Activated effector memory CD4-positive, alpha-beta T cell treated with Interleukin-2 at 50 U/mL for 16 hours (primary cell): ENCODE measurements around the gene KRTAP5-10.
"Not testable (repeated sequence)": the region's sequence is repeated elsewhere in the genome, so short reads cannot be mapped to it uniquely, and the experiment has no call there.

Experiments used
- DNase-seq: peaks from one replicate; pipeline ENCODE4 v3.0.0-alpha.2; 2020

Gene KRTAP5-10

DNA sequence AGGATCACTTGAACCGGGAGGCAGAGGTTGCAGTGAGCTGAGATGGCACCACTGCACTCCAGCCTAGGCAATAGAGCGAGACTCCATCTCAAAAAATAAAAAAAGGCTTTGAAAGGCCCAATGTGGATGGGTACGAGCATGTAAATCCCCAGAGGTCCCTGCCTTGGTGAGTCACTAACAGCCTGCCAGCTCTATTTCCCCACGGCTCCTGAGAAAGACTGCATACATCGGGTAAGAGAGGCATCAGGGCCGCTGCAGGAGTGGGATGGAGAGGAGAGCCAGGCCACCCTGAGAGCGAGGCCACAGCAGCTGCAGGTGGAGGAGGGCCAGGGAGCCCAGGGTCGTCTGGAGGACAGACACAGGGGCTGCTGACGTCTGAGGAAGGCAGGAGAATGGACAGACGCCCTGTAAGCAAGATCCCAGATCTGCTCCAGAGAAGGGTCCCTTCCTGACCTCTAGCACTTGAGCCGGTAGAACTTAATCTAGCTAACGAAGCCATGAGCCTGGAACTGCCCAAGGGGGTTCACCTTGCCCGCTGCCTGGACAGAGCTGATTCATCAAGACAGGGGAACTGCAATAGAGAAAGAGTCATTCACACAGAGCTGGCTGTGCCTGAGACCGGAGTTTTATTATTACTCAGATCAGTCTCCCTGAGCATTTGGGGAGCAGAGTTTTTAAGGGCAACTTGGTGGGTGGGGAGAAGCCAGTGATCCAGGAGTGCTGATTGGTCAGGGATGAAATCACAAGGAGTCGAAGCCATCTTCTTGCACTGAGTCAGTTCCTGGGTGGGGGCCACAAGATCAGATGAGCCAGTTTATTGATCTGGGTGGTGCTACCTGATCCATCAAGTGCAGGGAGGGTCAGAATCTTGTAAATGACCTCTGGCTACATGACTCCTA lies 22.2 kb upstream of the KRTAP5-10 start:
- DNase-seq = no peak

DNA sequence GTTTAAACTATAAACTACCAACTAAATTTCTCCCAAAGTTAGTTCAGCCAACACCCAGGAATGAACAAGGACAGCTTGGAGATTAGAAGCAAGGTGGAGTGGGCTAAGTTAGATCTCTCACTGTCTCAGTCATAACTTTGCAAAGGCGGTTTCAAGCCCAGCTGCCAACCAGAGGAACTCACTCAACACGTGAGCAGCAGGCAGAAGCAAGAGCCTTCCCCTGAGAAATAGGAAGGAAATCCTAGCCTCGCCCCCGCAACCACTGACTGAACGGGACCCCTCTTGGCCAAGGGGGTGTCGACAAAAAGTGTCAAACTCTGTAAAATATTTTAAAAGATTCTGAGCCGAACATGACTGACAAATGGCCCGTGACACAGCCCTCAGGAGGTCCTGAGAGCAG lies 21.5 kb upstream of the KRTAP5-10 start:
- no peak for DNase-seq

DNA sequence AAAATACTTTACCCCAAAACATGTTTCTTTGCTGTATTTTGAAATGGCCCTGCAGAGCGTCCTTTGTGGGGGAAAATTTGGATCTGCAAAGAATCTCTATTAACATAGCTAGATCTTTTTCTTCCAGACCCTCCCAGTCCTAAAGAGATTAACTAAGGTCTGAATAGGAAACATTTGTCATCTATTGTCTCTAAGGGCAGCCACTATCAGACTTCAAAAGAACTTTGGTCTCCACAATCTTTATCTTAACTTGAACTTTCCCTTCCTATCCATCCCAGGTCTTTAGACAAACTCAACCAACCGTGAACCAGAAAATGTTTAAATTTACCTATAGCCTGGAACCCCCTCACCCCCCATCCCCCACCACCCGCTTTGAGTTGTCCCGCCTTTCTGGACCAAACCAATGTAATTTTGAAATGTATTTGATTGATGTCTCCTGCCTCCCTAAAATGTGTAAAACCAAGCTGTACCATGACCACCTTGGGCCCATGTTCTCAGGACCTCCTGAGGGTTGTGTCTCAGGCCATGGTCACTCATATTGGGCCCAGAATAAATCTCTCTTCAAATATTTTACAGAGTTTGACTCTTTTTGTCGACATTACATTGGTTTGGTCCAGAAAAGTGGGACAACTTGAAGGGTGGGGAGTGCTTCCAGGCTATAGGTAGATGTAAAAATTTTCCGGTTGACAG lies 20.7 kb upstream of the KRTAP5-10 start:
- no peak for DNase-seq

DNA sequence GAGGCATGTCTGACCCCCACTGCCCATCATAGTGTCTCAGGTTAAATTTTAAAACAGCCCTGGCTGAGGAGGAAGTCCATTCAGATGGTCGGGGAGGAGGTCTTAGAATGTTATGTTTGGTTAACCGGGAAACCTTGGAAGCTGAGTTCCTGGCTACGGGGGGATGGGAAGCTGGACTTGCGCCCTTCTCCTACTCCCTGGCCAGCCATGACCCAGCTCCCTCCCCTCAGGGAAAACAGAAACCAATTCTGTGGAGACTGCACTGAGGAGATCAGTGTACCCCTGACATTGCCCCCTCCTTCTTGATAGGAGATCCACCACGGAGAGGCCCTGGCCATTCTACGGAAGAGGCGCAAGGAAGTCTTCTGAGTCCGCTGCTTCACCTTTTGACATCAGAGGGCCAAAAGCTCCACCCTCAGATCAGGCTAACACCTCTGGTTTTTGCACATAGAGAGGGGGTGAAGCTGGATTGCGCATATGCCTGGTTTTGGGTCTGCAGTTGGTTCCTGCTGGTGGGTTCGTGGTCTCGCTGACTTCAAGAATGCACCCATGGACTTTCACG lies 19.9 kb upstream of the KRTAP5-10 start:
- no peak for DNase-seq

DNA sequence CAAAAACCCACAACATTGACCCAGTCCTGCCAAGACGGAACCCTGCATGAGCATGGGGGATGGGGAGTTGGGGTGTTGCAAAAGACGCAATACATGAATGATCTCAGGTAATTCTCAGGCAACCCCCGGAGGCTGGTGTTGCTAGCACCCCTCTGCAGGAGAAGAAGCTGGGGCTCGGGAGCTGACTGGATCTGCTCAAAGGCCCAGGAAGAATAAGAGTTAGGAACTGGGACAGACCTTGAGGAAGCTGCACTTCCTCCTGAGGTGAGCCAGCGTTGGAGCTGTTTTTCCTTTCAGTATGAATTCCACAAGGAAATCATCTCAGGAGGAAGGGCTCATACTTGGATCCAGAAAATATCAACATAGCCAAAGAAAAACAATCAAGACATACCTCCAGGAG lies 17.2 kb upstream of the KRTAP5-10 start, which contains the start of gene KRTAP5-9:
Gene KRTAP5-9 (plus strand): TSS at position 301 of the 400 bp plus-strand sequence. CDS start 238 bp downstream, outside the sequence.
- no peak for DNase-seq

DNA sequence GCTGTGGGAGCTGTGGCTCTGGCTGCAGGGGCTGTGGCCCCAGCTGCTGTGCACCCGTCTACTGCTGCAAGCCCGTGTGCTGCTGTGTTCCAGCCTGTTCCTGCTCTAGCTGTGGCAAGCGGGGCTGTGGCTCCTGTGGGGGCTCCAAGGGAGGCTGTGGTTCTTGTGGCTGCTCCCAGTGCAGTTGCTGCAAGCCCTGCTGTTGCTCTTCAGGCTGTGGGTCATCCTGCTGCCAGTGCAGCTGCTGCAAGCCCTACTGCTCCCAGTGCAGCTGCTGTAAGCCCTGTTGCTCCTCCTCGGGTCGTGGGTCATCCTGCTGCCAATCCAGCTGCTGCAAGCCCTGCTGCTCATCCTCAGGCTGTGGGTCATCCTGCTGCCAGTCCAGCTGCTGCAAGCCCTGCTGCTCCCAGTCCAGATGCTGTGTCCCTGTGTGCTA lies 16.6 kb upstream of the KRTAP5-10 start:
- no peak for DNase-seq

DNA sequence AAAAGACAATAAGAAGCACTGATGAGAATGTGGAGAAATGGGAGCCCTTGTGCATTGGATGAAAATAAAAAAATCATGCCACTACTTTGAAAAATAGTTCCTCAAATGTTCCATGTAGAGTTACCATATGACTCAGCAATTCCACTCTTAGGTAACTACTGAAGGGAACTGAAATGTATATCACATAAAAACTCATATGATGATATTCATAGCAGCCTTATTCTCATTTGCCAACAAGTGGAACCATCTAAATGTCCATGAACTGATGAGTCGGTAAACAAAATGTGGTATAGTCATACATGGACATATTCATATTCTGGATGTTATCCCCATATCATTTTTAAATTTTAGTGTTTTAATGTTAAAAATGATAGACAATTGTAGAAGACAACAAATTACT lies 13.7 kb upstream of the KRTAP5-10 start:
- no peak for DNase-seq

DNA sequence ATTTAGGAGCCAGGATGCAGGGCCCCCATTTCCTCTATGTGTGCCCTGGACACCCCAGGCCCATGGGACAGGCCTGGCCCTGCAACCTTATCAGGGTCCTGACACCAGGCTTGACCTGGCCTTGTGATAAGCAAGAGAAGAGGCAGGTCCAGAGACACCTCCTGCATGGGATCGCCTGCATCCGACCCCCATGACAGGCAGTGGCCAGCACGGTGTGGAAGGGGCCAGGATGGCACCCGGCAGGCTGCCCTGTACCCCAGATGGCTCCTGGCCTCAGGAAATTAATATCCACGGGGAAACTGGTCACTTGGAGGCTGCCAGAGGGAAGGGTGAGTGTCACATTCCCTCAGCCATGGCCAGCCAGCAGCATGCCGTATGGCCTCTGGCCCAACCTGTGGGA lies 10.4 kb upstream of the KRTAP5-10 start:
- DNase-seq = no peak

DNA sequence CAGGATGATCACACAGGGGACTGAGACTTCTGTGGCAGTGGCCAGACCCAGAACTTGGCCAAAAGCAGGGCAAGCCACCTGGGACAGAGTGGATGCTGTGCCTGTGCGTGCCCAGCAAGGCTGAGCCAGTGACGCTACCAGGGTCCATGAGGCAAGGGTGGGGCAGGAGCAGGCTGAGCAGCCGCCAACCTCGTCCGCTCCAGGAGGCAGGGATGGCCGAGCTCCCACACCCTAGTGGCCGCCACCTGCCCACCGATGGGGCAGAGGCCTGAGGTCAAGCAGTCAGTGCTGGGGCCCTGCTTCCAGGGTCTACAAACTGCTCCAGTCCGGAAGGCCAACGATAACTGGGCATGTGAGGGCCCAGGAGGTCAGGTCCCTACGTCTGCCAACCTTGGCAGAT lies 9.9 kb upstream of the KRTAP5-10 start:
- DNase-seq = no peak

DNA sequence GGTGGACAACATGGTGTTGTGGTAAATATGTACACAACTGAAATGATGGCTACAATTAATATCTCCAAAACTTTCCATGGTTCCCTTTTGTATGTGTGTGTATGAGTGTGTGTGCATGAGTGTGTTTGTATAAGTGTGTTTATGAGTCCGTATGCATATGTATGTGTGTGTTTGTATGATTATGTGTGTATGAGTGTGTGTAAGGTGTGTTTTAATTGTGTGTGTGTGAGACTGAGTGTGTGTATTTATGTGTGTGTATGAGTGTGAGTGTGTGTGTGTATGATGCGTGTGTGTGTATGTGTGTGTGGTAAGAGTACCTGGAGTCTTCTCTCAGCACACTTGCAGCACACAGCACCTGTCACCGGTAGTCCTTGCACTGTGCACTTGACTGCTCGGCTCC lies 9.3 kb upstream of the KRTAP5-10 start:
- no peak for DNase-seq

DNA sequence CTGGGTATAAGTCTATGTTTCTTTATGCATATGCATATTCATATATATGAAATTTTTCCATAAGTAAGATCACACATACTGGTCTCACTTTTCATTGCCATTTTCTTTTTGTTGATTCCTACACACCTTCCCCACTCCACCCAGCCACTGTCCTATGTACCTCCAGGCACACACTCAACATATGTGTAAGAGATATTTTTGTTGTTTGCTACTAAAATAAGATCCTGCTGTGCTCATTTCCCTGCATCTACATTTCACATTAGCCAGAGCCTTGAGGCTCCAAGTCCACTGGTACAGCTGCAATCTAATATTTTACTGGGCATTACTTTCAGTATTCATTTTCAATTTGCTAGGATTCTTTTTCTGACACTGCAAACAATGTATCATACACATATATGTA lies 8.1 kb upstream of the KRTAP5-10 start:
- DNase-seq = no peak

DNA sequence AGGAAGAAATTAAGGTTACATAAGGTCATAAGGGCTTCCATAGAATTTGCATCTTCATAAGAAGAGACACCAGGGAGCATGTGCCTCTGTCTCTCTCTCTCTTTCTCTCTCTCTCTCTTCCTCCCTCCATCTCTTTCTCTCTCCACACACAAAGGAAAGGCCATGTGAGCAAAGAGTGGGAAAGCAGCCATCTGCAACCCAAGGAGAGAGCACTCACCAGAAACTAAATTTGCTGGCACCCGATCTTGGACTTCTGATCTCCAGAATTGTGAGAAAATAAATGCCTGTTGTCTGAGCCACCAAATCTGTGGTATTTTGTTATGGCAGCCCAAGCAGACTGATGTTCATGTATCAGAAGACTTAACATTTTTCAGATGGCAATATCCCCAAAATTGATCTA lies 6.4 kb upstream of the KRTAP5-10 start:
- no peak for DNase-seq

DNA sequence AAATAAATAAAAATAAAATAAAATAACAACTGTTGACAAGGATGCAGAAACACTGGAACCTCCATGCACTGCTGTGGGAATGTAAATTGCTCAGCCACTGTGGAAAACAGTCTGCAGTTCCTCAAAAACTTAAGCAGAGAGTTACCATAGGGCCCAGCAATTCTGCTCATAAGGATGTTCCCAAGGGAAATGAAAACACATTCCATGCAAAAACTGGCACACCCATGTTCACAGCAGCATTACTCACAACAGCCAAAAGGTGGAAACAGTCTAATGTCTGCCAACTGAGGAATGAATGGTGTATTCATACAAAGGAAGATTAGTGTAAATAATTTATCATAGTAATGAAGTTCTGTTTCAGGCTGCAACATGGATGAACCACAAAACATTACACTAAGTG lies 3.2 kb upstream of the KRTAP5-10 start:
- no peak for DNase-seq

DNA sequence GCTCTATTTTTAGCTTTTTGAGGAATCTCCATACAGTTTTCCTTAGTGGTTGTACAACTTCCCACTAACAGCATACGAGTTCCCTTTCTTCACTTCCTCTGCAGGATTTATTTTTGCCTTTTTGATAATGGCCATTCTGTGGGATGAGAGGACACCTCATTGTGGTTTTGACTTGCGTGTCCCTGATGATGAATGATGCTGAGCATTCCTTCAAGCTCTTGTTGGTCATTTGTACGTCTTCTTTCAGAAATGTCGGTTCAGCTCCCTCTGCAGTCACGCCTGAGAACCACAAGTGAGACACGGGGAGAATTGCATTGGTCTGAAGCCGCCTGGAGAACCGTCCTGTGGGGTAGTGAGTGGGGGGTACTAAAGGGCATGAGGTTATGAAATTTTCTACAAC lies 2.0 kb upstream of the KRTAP5-10 start:
- DNase-seq = no peak

DNA sequence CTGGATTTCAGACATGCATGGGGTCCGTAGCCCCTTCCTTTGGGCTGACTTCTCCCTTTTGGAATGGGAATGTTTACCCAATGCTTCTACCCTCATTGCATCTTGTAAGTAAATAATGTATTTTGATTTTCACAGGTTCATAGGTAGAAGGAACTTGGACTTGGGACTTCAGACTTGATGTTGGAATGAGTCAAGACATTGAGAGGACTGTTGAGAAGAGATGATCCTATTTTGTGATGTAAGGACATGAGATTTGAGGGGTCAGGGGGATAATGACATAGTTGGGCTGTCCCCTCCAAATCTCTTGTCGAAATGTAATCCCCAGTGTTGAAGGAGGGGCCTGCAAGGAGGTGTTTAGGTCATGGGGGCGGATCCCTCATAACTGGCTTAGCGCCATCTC lies 933 bp upstream of the KRTAP5-10 start:
- no peak for DNase-seq

DNA sequence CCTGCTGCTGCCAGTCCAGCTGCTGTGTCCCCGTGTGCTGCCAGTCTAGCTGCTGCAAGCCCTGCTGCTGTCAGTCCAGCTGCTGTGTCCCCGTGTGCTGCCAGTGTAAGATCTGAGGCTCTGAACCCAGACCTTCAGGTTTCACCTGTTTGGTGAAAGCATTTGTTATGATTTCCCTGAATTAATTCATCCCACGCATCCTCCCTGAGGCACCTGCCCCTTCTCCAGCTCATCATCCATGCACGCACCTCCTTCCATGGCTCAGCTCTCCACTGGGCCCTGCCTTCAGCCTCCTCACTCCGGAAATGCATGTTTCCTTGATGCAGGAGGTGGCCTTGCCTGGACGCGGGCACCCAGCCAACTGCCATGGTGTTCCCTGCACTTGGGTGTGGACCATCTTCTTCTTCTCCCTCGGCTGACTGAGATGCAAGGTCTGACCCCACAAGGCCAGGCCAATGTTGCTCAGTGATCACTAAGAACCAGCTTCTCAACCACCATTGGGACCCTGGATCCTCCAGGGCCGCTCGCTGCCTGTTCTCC lies 788 bp downstream of the KRTAP5-10 start:
- no peak for DNase-seq

DNA sequence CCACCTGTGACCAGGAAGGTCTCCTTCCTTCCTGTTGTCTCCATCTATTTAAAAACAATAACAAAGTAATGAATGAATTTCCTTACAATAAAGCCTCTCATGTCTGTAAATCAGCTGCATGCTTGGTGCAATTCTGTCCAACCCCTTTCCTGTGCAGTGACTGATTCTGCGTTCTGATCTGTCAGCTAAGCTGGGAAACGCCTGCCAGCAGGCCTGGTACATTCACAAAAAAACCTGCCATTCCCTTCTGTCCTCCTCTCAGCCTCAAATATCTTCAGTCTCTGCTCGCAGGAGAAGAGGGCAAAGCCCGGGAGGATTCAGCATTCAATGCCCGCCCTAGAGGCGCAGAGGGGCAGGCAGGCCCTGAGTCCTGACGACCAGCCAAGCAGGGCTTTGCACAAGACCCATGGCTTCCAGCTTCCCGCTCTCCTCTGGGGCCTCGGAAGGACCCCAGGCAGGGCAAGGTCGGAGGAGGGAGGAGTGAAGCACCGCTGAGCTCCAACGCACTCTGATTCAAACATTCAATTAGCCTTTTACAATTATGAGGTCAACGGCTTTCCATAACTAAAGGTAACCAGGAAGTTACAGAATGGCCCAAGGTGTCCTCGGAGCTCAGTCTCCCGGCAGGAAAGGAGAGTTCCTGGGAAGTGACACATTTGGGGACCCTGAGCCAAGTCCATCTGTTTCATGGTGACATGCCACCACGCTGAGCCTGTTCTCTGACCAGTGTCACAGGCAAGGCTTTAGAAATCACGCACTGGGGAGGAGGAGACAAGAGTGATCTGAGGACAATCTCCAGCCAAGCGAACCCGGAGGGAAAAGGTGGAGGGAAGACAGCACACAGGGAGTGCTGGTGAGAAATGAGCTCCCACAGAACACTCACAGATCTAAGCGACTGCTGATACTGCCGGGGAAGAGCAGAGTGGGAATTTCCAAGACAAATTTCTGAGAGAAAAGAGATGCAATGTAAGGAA lies 1.6 kb downstream of the KRTAP5-10 start:
- not testable (repeated sequence) for DNase-seq

DNA sequence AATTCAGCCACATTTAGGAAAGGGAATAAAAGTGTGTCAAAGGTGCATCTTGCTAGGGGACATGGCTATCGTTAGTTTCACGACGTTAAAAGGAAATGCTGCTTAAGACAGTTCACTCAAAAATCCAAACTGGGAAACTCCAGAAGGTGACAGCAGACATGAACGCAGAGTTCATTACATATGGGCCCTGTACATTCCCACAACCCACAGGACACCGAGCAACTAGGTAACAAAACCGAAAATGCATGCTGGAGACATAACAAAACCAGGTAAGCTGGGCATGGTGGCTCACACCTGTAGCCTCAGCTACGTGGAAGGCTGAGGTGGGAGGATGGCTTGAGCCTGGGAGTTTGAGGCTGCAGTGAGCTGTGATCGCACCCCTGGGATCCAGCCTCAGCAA lies 2.3 kb downstream of the KRTAP5-10 start:
- DNase-seq = not testable (repeated sequence)

DNA sequence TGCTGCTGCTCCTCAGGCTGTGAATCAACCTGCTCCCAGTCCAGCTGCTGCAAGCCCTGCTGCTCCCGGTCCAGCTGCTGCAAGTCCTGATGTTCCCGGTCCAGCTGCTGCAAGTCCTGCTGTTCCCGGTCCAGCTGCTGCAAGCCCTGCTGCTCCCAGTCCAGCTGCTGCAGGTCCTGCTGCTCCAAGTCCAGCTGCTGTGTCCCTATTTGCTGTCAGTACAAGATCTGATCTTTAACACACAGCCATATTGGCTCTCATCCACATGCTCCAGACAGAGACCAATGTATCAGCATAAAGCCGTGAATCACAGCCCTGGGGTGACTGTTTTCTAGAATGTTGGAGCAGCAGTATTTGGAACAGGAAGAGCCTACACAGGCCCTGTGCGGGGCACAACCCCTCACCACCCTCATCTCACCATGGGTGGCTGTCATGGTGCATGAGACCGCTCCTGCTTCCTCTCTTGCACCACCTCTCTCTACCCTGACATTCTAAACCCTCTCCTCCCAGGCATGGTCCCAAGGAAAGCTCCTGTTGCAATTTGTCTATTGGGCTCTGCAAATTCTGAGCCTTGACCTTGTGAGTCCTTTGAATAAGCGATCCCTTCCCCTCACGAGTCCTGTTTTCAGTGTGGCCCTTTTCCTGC lies 3.5 kb downstream of the KRTAP5-10 start:
- DNase-seq = no peak

DNA sequence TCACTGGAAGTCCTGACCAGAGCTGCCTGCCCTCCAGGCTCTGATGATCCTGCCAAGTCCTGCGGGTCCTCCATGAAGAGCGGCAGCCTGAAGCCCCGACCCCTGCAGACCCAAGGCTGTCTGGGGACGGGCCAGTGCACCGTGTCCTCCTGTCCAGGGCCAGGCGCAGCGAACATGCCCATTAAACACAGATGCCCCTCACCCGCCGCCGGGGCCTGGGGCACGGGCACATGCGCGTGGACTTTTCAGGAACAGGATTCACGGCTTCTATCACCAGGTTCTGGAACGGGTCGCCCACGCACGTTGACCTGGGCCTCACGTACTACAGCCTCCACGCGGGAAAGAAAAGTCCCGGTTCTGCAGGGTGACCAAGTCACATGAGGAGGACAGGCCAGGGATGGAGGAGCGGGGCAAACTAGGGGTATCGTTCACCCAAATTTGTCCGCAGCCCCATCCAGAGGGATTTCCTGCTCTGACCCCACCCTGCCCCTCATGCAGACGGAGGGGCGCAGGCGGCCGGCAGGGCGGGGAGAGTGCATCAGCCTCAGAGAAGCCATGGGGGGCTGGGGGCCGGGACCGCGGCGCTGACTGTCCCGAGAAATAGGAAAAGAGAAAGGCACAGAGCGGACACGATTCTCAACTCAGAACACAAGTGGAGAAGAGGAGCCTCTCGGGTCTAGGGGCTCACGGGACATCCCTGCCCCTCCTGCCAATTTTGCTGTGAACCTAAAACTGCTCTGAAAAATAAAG lies 5.9 kb downstream of the KRTAP5-10 start:
- not testable (repeated sequence) for DNase-seq

DNA sequence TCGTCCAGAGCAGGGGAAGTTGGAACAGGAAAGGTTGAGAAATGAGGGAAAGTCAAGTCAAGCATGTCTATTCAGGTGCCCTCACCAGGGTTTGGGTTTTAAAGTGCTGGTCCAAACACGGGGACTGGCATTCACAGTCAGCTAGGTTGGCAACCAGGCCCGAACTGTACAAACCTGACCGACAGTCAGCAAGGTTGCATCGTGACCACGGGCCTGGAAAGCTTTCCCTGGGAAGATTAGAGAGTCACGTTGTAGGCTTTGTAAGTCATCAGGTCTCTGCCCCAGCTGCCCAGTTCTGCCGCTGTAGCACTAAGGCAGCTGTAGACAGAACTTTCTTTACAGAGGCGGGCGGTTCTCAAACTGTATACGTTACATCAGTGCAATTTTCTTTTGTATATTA lies 7.4 kb downstream of the KRTAP5-10 start:
- DNase-seq = no peak
